ENCODE measurements around the gene MLLT3.

The MLLT3 gene

DNA sequence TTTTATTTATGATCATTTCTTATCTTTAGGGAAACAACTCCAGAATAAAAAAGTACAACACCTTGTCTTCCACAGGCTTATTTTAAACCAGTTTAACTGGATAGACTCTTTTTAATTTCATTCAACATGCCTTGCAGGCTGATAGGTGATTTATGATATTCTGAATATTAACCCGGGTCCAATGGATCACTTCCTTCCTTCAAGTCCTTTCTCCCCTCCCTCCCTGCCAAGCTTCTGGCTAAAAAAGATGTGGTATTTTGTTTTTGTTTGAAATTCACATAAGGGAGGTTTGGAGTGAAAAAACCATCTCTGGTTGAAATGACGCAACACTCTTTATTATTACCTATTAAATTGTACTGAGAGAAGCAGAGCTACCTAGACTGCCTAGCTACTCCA, 265.3 kb downstream of the MLLT3 start:
- TF ChIP-seq, protein P1, sequence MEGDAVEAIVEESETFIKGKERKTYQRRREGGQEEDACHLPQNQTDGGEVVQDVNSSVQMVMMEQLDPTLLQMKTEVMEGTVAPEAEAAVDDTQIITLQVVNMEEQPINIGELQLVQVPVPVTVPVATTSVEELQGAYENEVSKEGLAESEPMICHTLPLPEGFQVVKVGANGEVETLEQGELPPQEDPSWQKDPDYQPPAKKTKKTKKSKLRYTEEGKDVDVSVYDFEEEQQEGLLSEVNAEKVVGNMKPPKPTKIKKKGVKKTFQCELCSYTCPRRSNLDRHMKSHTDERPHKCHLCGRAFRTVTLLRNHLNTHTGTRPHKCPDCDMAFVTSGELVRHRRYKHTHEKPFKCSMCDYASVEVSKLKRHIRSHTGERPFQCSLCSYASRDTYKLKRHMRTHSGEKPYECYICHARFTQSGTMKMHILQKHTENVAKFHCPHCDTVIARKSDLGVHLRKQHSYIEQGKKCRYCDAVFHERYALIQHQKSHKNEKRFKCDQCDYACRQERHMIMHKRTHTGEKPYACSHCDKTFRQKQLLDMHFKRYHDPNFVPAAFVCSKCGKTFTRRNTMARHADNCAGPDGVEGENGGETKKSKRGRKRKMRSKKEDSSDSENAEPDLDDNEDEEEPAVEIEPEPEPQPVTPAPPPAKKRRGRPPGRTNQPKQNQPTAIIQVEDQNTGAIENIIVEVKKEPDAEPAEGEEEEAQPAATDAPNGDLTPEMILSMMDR (IDR thresholded peaks at IDR 0.05; ENCODE audit: insufficient read depth, low read length, missing control alignments) = no peak
- ChIA-PET CTCF (interaction anchor here (0.6 to 4.5 kb wide), 17 partner anchors 11 to 588 kb away, joined by 3 to 55 read pairs (median 3); partner anchors contain the start of gene MLLT3), POLR2A (no interaction called here)
- no peak for DNase-seq (ENCODE audit: low read depth, low spot score)
- no peak overlapping the region for H3K4me3 ChIP-seq (ENCODE audit: low read depth, low read length)

DNA sequence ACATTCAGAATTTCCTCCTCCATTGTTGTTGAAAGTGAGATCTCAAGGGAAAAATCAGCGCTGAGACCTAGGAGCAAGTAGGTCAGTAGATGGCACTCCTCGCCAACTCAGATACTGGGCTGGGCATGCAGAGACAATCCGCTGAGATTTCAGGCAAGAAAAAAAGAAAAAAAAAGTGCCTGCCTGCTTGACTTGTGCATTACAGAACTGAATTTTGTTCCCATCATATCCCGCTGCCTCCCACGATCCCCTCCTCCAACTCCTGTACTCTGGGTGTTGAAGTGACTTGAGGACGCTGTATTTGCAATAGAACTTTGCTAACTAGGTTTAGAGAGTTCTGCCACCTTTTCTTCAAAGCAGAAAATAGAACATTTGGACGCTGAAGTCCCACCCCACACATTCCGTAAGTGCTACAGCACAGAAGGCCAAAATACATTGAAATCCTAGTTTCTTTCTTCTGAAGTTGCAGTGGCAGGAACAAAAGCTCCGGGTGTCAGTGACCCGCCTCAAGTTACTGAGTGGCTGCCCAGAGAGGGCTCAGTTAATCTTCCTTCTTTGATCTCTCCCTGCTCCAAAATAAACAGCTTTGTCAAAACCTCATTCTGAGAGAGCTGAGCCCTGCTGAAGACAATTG, 265.8 kb downstream of the MLLT3 start:
- POLR2A ChIA-PET = interaction anchor here (1.9 kb wide), 1 partner anchor 266 kb away, joined by 9 read pairs; the partner anchor contains the start of gene MLLT3
- TF ChIP-seq, protein P1 (IDR thresholded peaks at IDR 0.05; ENCODE audit: insufficient read depth, low read length, missing control alignments) = peak; percentile 70
- no peak overlapping the region for H3K4me3 ChIP-seq (ENCODE audit: low read depth, low read length)
- peak; percentile 53 for DNase-seq (ENCODE audit: low read depth, low spot score)
- CTCF ChIA-PET = interaction anchor here (0.6 to 4.5 kb wide), 19 partner anchors 12 to 588 kb away, joined by 3 to 55 read pairs (median 3); partner anchors contain the start of genes FOCAD and MLLT3

DNA sequence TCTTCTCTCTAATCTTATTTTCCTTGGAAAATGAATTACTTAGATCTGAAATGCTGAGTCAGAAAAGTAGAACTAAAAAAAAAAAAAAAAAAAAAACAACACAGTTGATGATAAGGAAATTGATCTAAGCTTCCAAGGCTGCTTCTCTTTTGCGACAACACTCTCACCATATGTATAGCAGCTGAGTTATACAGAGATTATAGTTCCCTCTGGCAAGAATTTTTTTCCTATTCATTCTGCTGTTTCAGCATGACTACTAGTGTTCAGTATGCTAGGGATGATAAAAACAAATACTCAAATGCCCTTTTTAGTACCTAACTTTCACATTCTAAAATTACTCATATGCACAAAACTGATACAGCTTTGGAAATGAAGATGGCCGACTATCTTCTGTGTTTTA, 267.3 kb downstream of the MLLT3 start:
- H3K4me3 ChIP-seq (ENCODE audit: low read depth, low read length) = no peak overlapping the region
- ChIA-PET POLR2A (interaction anchor here (1.9 kb wide), 1 partner anchor 267 kb away, joined by 9 read pairs; the partner anchor contains the start of gene MLLT3), CTCF (interaction anchor here (0.7 to 4.5 kb wide), 12 partner anchors 10 to 757 kb away, joined by 3 to 55 read pairs (median 4); partner anchors contain the start of gene MLLT3)
- TF ChIP-seq, protein P1 (IDR thresholded peaks at IDR 0.05; ENCODE audit: insufficient read depth, low read length, missing control alignments) = no peak
- peak; percentile 78 for DNase-seq (ENCODE audit: low read depth, low spot score)

- H3K4me3 ChIP-seq (ENCODE audit: low read depth, low read length) = no peak overlapping the region
- TF ChIP-seq, protein P1 (IDR thresholded peaks at IDR 0.05; ENCODE audit: insufficient read depth, low read length, missing control alignments) = no peak
- POLR2A ChIA-PET = interaction anchor here (1.9 kb wide), 1 partner anchor 268 kb away, joined by 9 read pairs; the partner anchor contains the start of gene MLLT3
- CTCF ChIA-PET = interaction anchor here (2.4 to 4.5 kb wide), 2 partner anchors 408 to 587 kb away, joined by 8 to 55 read pairs; no protein-coding TSS in a partner anchor
- no peak for DNase-seq (ENCODE audit: low read depth, low spot score)
Measured at GRCh38 chr9:20353931-20354652, 268.2 kb downstream of the MLLT3 start.

- no peak for DNase-seq (ENCODE audit: low read depth, low spot score)
- no peak overlapping the region for H3K4me3 ChIP-seq (ENCODE audit: low read depth, low read length)
- POLR2A ChIA-PET = no interaction called here
- TF ChIP-seq, protein P1 (IDR thresholded peaks at IDR 0.05; ENCODE audit: insufficient read depth, low read length, missing control alignments) = no peak
- CTCF ChIA-PET = interaction anchor here (1.2 to 1.3 kb wide), 2 partner anchors 271 to 758 kb away, joined by 3 to 4 read pairs; no protein-coding TSS in a partner anchor
Measured at GRCh38 chr9:20353524-20353923, 268.8 kb downstream of the MLLT3 start.

- TF ChIP-seq, protein P1 (IDR thresholded peaks at IDR 0.05; ENCODE audit: insufficient read depth, low read length, missing control alignments) = no peak
- POLR2A ChIA-PET = no interaction called here
- CTCF ChIA-PET = interaction anchor here (1.2 to 1.3 kb wide), 2 partner anchors 272 to 759 kb away, joined by 3 to 4 read pairs; no protein-coding TSS in a partner anchor
Measured at GRCh38 chr9:20352591-20352990, 269.7 kb downstream of the MLLT3 start.

More at GRCh38 chr9:20352591-20352990, 269.7 kb downstream of the MLLT3 start:
- H3K4me3 ChIP-seq (ENCODE audit: low read depth, low read length) = no peak overlapping the region
- no peak for DNase-seq (ENCODE audit: low read depth, low spot score)

Measured in AG04449 (cell line).